Smooth muscle cell of the brain vasculature (primary cell): Measurements from ENCODE around the gene CAPG.
"Not testable (repeated sequence)": the region's sequence is repeated elsewhere in the genome, so short reads cannot be mapped to it uniquely, and the experiment has no call there.

Experiments
- DNase-seq: peaks from one replicate; pipeline ENCODE4 v3.0.0-alpha.2; 2012; ENCODE audit warnings: low read depth, low spot score

The CAPG gene

GRCh38 chr2:85396531-85397470, 13.4 kb downstream of the CAPG start:
- no peak for DNase-seq

GRCh38 chr2:85395912-85396475, 14.2 kb downstream of the CAPG start:
- DNase-seq: no peak

- DNase-seq: no peak
These were observed 15.2 kb downstream of the CAPG start for GRCh38 chr2:85394976-85395375.

- DNase-seq: no peak
These were observed 15.9 kb downstream of the CAPG start for GRCh38 chr2:85394261-85394681.

- DNase-seq: no peak
These were observed 16.3 kb downstream of the CAPG start for GRCh38 chr2:85393836-85394235.

GRCh38 chr2:85390941-85391669, 19.1 kb downstream of the CAPG start:
- DNase-seq: no peak

GRCh38 chr2:85388878-85389538, 21.2 kb downstream of the CAPG start:
- no peak for DNase-seq

GRCh38 chr2:85387754-85388153, 22.4 kb downstream of the CAPG start:
- no peak for DNase-seq

- no peak for DNase-seq
These were observed 24.4 kb downstream of the CAPG start for GRCh38 chr2:85385746-85386145.

- DNase-seq: no peak
These were observed 26.3 kb downstream of the CAPG start for GRCh38 chr2:85383850-85384249.

- not testable (repeated sequence) for DNase-seq
These were observed 27.0 kb downstream of the CAPG start for GRCh38 chr2:85383151-85383550.

- DNase-seq: no peak
These were observed 30.1 kb downstream of the CAPG start for GRCh38 chr2:85380048-85380447.

- no peak for DNase-seq
These were observed 31.9 kb downstream of the CAPG start for GRCh38 chr2:85378257-85378656.

GRCh38 chr2:85377083-85377482, 33.1 kb downstream of the CAPG start:
- DNase-seq: no peak

GRCh38 chr2:85376291-85377065, 33.7 kb downstream of the CAPG start:
- DNase-seq: no peak

GRCh38 chr2:85371045-85371444, 39.1 kb downstream of the CAPG start:
- DNase-seq: no peak

GRCh38 chr2:85369500-85369899, 40.7 kb downstream of the CAPG start:
- DNase-seq: no peak

GRCh38 chr2:85368921-85369320, 41.2 kb downstream of the CAPG start:
- no peak for DNase-seq

- no peak for DNase-seq
These were observed 43.0 kb downstream of the CAPG start for GRCh38 chr2:85367180-85367579.

GRCh38 chr2:85362653-85363387, 47.3 kb downstream of the CAPG start:
- not testable (repeated sequence) for DNase-seq
